ENCODE results near the gene ATP6V0B. TPM values are rescaled to one million over a fixed set of nuclear protein-coding genes. Genes with fewer than 3 reads are reported as not detected.

The ATP6V0B gene
- total and polyA plus RNA-seq, 9 of the 15 experiments (the other 6 are each of a cell fraction or from before 2014, with no cell fraction given), result 137 to 328 (median 220) TPM

DNA sequence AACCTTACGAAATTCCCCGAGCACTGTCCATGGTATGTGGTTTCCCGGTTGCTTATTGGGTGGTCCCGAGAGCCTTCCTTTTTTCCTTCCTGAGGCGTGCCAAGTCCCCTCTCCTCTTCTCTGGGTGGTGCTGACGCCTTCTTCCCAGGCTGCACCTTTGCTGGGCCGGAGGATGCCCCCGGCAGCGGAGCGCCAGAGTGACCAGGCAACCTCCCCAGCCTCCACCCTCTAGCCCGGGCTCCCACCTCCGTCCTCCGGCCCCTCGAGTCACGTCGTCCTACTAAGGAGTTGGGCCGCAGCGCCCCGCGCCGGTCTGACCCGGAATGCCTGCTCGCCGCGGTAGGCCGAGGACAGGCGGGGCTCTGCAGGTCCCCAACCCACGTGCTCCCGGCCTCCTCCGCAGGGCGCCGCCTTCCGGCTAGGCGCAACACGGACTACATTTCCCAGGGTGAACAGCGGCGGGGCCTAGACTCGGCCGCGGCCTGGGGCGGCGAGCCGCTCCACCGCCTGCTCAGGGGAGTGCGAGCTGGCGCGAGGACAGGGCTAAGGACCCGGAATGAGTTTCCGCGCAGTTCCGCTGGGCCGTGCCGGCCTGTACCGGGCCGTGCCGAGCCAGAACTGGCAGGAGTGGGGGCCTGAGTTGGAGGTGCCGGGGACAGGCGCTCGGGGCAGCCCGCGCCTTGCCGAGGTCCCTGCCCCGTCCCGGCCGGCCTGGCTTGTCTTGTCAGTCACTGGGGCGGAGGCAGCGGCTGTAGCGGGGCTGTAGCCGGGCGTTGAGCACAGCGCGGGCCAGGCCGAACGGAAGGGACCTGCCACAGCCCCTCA, 28.3 kb upstream of the ATP6V0B start, which contains the start of gene IPO13 (continued):
- TF ChIP-seq HNRNPK (IDR thresholded peaks at IDR 0.05; ENCODE audit: low read depth, low read length, poor library complexity, severe bottlenecking), result no peak
- no peak for TF ChIP-seq CEBPG (CRISPR knock-in tag; IDR thresholded peaks at IDR 0.05)
- TF ChIP-seq CEBPG (tag; conservative IDR thresholded peaks at IDR 0.05 in 1 of 2, IDR thresholded peaks at IDR 0.05 in 1 of 2), result peak; percentile 25 to 83; a peak in 2 of 4 replicates
- TF ChIP-seq ZNF586 (CRISPR knock-in tag; conservative IDR thresholded peaks at IDR 0.05), result no peak
- peak; percentile 85; the same call in 1 of the 2 replicates for TF ChIP-seq PHF8 (IDR thresholded peaks at IDR 0.05; ENCODE audit: borderline replicate concordance, low read length)
- TF ChIP-seq, protein P1, sequence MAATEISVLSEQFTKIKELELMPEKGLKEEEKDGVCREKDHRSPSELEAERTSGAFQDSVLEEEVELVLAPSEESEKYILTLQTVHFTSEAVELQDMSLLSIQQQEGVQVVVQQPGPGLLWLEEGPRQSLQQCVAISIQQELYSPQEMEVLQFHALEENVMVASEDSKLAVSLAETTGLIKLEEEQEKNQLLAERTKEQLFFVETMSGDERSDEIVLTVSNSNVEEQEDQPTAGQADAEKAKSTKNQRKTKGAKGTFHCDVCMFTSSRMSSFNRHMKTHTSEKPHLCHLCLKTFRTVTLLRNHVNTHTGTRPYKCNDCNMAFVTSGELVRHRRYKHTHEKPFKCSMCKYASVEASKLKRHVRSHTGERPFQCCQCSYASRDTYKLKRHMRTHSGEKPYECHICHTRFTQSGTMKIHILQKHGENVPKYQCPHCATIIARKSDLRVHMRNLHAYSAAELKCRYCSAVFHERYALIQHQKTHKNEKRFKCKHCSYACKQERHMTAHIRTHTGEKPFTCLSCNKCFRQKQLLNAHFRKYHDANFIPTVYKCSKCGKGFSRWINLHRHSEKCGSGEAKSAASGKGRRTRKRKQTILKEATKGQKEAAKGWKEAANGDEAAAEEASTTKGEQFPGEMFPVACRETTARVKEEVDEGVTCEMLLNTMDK (IDR thresholded peaks at IDR 0.05; ENCODE audit: borderline replicate concordance, insufficient read depth, low read depth, low read length, poor library complexity, severe bottlenecking), result peak; percentile 84
- no peak for TF ChIP-seq GTF2F1 (IDR thresholded peaks at IDR 0.05; ENCODE audit: low read depth, low read length)
- no peak for TF ChIP-seq SIRT6 (IDR thresholded peaks at IDR 0.05; ENCODE audit: low read depth, low read length)
- TF ChIP-seq, protein P2, sequence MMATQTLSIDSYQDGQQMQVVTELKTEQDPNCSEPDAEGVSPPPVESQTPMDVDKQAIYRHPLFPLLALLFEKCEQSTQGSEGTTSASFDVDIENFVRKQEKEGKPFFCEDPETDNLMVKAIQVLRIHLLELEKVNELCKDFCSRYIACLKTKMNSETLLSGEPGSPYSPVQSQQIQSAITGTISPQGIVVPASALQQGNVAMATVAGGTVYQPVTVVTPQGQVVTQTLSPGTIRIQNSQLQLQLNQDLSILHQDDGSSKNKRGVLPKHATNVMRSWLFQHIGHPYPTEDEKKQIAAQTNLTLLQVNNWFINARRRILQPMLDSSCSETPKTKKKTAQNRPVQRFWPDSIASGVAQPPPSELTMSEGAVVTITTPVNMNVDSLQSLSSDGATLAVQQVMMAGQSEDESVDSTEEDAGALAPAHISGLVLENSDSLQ (IDR thresholded peaks at IDR 0.05), result peak; percentile 95
- no peak for TF ChIP-seq PTTG1 (tag; IDR thresholded peaks at IDR 0.05; ENCODE audit: low read depth)
- TF ChIP-seq, protein P3, sequence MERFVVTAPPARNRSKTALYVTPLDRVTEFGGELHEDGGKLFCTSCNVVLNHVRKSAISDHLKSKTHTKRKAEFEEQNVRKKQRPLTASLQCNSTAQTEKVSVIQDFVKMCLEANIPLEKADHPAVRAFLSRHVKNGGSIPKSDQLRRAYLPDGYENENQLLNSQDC (CRISPR knock-in tag; IDR thresholded peaks at IDR 0.05), result peak; percentile 44; the same call in 1 of the 2 replicates
- no peak for TF ChIP-seq BRCA1 (IDR thresholded peaks at IDR 0.05)
- no peak for TF ChIP-seq BRCA1 (CRISPR knock-in tag; IDR thresholded peaks at IDR 0.05)
- TF ChIP-seq HMG20B (CRISPR knock-in tag; IDR thresholded peaks at IDR 0.05), result no peak

All from K562 (cell line).